Ovary (tissue), 9 donors: ENCODE results near the gene ANKRD1. TPM values are rescaled to one million over a fixed set of nuclear protein-coding genes. Genes with fewer than 3 reads are reported as not detected.

ENCODE experiments used
- DNase-seq, 5 donors: peaks; one replicate each; pipeline ENCODE4 v3.0.0-alpha.2; 2019 to 2020
- H3K27ac ChIP-seq, 2 donors: fragments of 200-600 bp; one replicate each; pipeline versions ENCODE4 v1.5.1 to v1.8.0; 2019 to 2022
- H3K27me3 ChIP-seq: fragments of 200-600 bp; one replicate; pipeline ENCODE4 v1.8.0; 2022
- H3K36me3 ChIP-seq: fragments of 200-600 bp; sonication (generic); one replicate; pipeline ENCODE4 v1.5.1; 2019
- H3K4me1 ChIP-seq: one replicate; pipeline ENCODE4 v1.8.1; 2013; ENCODE audit warnings: mild to moderate bottlenecking, moderate library complexity; ENCODE audit not compliant: insufficient read depth
- H3K4me3 ChIP-seq: fragments of 200-600 bp; sonication (generic); one replicate; pipeline ENCODE4 v1.5.1; 2017
- H3K9me3 ChIP-seq, 2 donors: fragments of 200-600 bp in 1 of 2; sonication (generic) in 1 of 2; one replicate each; pipeline versions ENCODE4 v1.5.1 to v1.8.1; 2013 to 2019; ENCODE audit warnings: mild to moderate bottlenecking in 1 of 2, moderate library complexity in 1 of 2
- CTCF ChIP-seq, 3 donors: fragments of 450-650 bp in 2 of 3; fragments of 200-600 bp in 1 of 3; IDR thresholded peaks; one replicate each; pipeline versions ENCODE4 v1.5.1 to v1.8.0; 2016 to 2022; ENCODE audit warnings: antibody characterized with exemption in 3 of 3, mild to moderate bottlenecking in 1 of 3
- EP300 ChIP-seq: sonication (generic); formaldehyde crosslinking; IDR thresholded peaks from one replicate; pipeline ENCODE4 v1.6.1; 2017; ENCODE audit warnings: antibody characterized with exemption
- POLR2A ChIP-seq: fragments of 450-650 bp; IDR thresholded peaks from one replicate; pipeline ENCODE4 v1.6.1; 2017; ENCODE audit warnings: antibody characterized with exemption, mild to moderate bottlenecking, moderate library complexity
- WGBS, 3 donors: extraction: QIAGEN DNeasy Blood & Tissue Kit in 1 of 3; methylation state at CpG; one replicate each; pipeline versions ENCODE4 v1.1.5 to v1.1.7; 2013 to 2017; 5-methylcytosine and 5-hydroxymethylcytosine counted together
- intact Hi-C, 4 donors: fragments of 100-400 bp; cut with DNase I; formaldehyde crosslinking; loops; one replicate each; pipeline versions ENCODE4 v1.11.0 to v1.15.1; 2022 to 2023
- polyA plus RNA-seq, 2 donors: library from polyadenylated mRNA; stranded (reverse); fragments of 200-250 nt in 1 of 2; fragments of 350-450 nt in 1 of 2; fragmentation: Illumina TruSeq in 1 of 2; extraction: RNeasy Lipid Tissue Mini Kit (QIAGEN cat#74804) in 1 of 2; gene quantifications; one replicate each; pipeline ENCODE4 v1.2.3, GENCODE V29; 2013 to 2014
- total RNA-seq, 7 donors: library from RNA; depleted of rRNA in 2 of 7; stranded (reverse); fragments of >200 nt in 2 of 7; fragmentation: NEBNext Ultra II Directional in 3 of 7; extraction: Animal tissue kit (Norgen Biotek cat#: 25700) in 3 of 7; gene quantifications; one replicate each; pipeline versions ENCODE4 v1.1.0 to v1.2.4, GENCODE V29; 2016 to 2023
- donor health status: DM: no; HTN: no; CAD: no; lungs with moderate emphysema.
- donor health status: DM: no; HTN: no; CAD: no.
- donor health status: Bipolar disorder and iron deficiency.
- donor health status: DM: yes; HTN: yes; CAD: no.
- donor health status: DM: no; HTN: no; CAD: no.
- donor health status: DM: yes; HTN: yes; CAD: no.

ANKRD1 gene
- total and polyA plus RNA-seq, 9 donors: 0.27 to 0.84 (median 0.36) TPM; not detected in 4

- no peaks in the 10 kb centered on the region for H3K9me3 ChIP-seq
- no peak overlapping the region for H3K27ac ChIP-seq
- H3K4me3 ChIP-seq: no peak overlapping the region
- no peaks in the 10 kb centered on the region for H3K4me1 ChIP-seq
- WGBS, 3 donors: 81 to 97% (median 93%) methylated on average over 3 of the region's 3 CpGs
- TF ChIP-seq POLR2A: no peak
- TF ChIP-seq EP300: no peak
- TF ChIP-seq CTCF (IDR thresholded peaks at IDR 0.05): no peak
- intact Hi-C loops: no loop called here
- H3K36me3 ChIP-seq: no peaks in the 10 kb centered on the region
- H3K27me3 ChIP-seq: no peaks in the 10 kb centered on the region
- no peak for DNase-seq
Measured at GRCh38 chr10:90967865-90968264, 47.0 kb upstream of the ANKRD1 start.

GRCh38 chr10:90966146-90966545, 45.3 kb upstream of the ANKRD1 start:
- Histone ChIP-seq H3K36me3 (no peaks in the 10 kb centered on the region), H3K4me3 (no peak overlapping the region), H3K9me3 (no peaks in the 10 kb centered on the region), H3K4me1 (no peaks in the 10 kb centered on the region), H3K27me3 (no peaks in the 10 kb centered on the region), H3K27ac (no peak overlapping the region)
- no peak for TF ChIP-seq CTCF (IDR thresholded peaks at IDR 0.05)
- TF ChIP-seq EP300: no peak
- no peak for TF ChIP-seq POLR2A
- no peak for DNase-seq
- intact Hi-C loops: no loop called here

GRCh38 chr10:90965720-90966119, 44.8 kb upstream of the ANKRD1 start:
- TF ChIP-seq EP300 (no peak), POLR2A (no peak), CTCF (IDR thresholded peaks at IDR 0.05) (no peak)
- no peaks in the 10 kb centered on the region for H3K27me3 ChIP-seq
- no peaks in the 10 kb centered on the region for H3K4me1 ChIP-seq
- no peaks in the 10 kb centered on the region for H3K36me3 ChIP-seq
- H3K4me3 ChIP-seq: no peak overlapping the region
- intact Hi-C loops: no loop called here
- no peaks in the 10 kb centered on the region for H3K9me3 ChIP-seq
- 73 to 76% (median 76%) methylated on average over 2 of the region's 2 CpGs for WGBS, 3 donors
- DNase-seq: no peak
- H3K27ac ChIP-seq: no peak overlapping the region

GRCh38 chr10:90964781-90965465, 44.0 kb upstream of the ANKRD1 start:
- Histone ChIP-seq H3K27me3 (no peaks in the 10 kb centered on the region), H3K27ac (no peak overlapping the region), H3K4me1 (no peaks in the 10 kb centered on the region), H3K9me3 (no peaks in the 10 kb centered on the region), H3K36me3 (no peaks in the 10 kb centered on the region), H3K4me3 (no peak overlapping the region)
- WGBS, 3 donors: 47 to 51% (median 48%) methylated on average over 1 of the region's 1 CpG
- DNase-seq: no peak
- no peak for TF ChIP-seq EP300
- intact Hi-C loops: no loop called here

GRCh38 chr10:90963331-90963730, 42.4 kb upstream of the ANKRD1 start:
- no peaks in the 10 kb centered on the region for H3K9me3 ChIP-seq
- DNase-seq: no peak
- intact Hi-C loops: no loop called here
- H3K36me3 ChIP-seq: no peaks in the 10 kb centered on the region
- 80 to 84% (median 82%) methylated on average over 2 of the region's 2 CpGs for WGBS, 3 donors
- no peak overlapping the region for H3K27ac ChIP-seq
- H3K4me1 ChIP-seq: no peaks in the 10 kb centered on the region
- TF ChIP-seq EP300 (no peak), CTCF (IDR thresholded peaks at IDR 0.05) (no peak), POLR2A (no peak)
- H3K4me3 ChIP-seq: no peak overlapping the region
- H3K27me3 ChIP-seq: no peaks in the 10 kb centered on the region
